HepG2 (cell line): ENCODE data around the gene NSL1. TPM values are rescaled to one million over a fixed set of nuclear protein-coding genes. Genes with fewer than 3 reads are reported as not detected.
A peak's percentile ranks its signal among the peaks of the same experiment; 100 is the strongest.
"Not testable (repeated sequence)": the region's sequence is repeated elsewhere in the genome, so short reads cannot be mapped to it uniquely, and the experiment has no call there.

Experiments
- ATAC-seq: fragments of 200-7000 bp; cut with Tn5 transposase; 3 replicates; pipeline ENCODE4 v1.9.1; 2020; ENCODE audit warnings: mild to moderate bottlenecking, moderate library complexity
- BruUV-seq: library from RNA; stranded (reverse); fragments of 400-500 nt; replicated peaks from 2 replicates; lab custom pipeline; 2021; lab: Mats Ljungman, UMichigan
- CTCF ChIA-PET: fragments of 300-600 bp; formaldehyde crosslinking; extraction: SDS; loops from one replicate; lab custom pipeline; 2021; ENCODE audit warnings: low total read pairs, inconsistent platforms, low intra/inter-chr PET ratio; lab: Yijun Ruan, JAX
- POLR2A ChIA-PET: fragments of 350-600 bp; sonication (Branson Sonifier 250); formaldehyde crosslinking; loops from one replicate; lab custom pipeline; 2020; ENCODE audit warnings: antibody characterized with exemption, inconsistent platforms; lab: Yijun Ruan, JAX
- DNase-seq: peaks from one replicate; pipeline ENCODE4 v3.0.0-alpha.2; 2015; ENCODE audit warnings: low spot score
- FAIRE-seq: peaks from 3 replicates; lab custom pipeline; 2011; peaks lifted over from hg19 to GRCh38; lab: Jason Lieb, UNC
- H2AFZ ChIP-seq: one replicate; pipeline ENCODE4 v1.6.1; 2011; ENCODE audit warnings: low read length, inconsistent platforms
- H3K27ac ChIP-seq: fragments of 300-600 bp; 3 replicates; pipeline ENCODE4 v1.8.0; 2011; ENCODE audit warnings: mixed run types, mild to moderate bottlenecking, mixed read lengths, low read length, inconsistent platforms; ENCODE audit not compliant: insufficient read depth; ENCODE audit errors: extremely low read length
- H3K27me3 ChIP-seq, 2 experiments: fragments of 200-600 bp in 1 of 2; 2 replicates in 1 of 2; 3 replicates in 1 of 2; pipeline versions ENCODE4 v1.6.0 to v1.8.0; 2011; ENCODE audit warnings: low read length in 2 of 2, mild to moderate bottlenecking in 2 of 2, moderate library complexity in 2 of 2, inconsistent platforms in 1 of 2; ENCODE audit not compliant: insufficient read depth in 2 of 2, control insufficient read depth in 1 of 2
- H3K36me3 ChIP-seq, 2 experiments: fragments of 200-600 bp in 1 of 2; replicated peaks in 1 of 2; 2 replicates in 1 of 2; 3 replicates in 1 of 2; pipeline versions ENCODE4 v1.5.1 to v1.8.0; 2011; ENCODE audit warnings: low read length in 2 of 2, inconsistent platforms in 1 of 2; ENCODE audit not compliant: insufficient read depth in 2 of 2, control insufficient read depth in 1 of 2
- H3K4me1 ChIP-seq: 2 replicates; pipeline ENCODE4 v1.5.1; 2012; ENCODE audit warnings: low read length, inconsistent platforms; ENCODE audit not compliant: insufficient read depth
- H3K4me2 ChIP-seq: 2 replicates; pipeline ENCODE4 v1.6.0; 2011; ENCODE audit warnings: low read depth, low read length, inconsistent platforms
- H3K4me3 ChIP-seq, 3 experiments: fragments of 200-600 bp in 1 of 3; sonication (generic), shearing (Covaris generic) in 1 of 3; replicated peaks in 1 of 3; 2 replicates each; pipeline ENCODE4 v1.5.1; 2011 to 2016; ENCODE audit warnings: low read length in 3 of 3, inconsistent platforms in 2 of 3, low read depth in 2 of 3, mild to moderate bottlenecking in 2 of 3, control low read depth in 1 of 3, mixed read lengths in 1 of 3; ENCODE audit not compliant: insufficient read depth in 1 of 3
- H3K79me2 ChIP-seq: one replicate; pipeline ENCODE4 v1.6.1; 2011; ENCODE audit warnings: low read length, inconsistent platforms; ENCODE audit not compliant: insufficient read depth
- H3K9ac ChIP-seq: 2 replicates; pipeline ENCODE4 v1.6.0; 2011; ENCODE audit warnings: mild to moderate bottlenecking, low read depth, low read length, inconsistent platforms; ENCODE audit not compliant: insufficient read depth
- H3K9me3 ChIP-seq: 2 replicates; pipeline ENCODE4 v1.5.1; 2012; ENCODE audit warnings: mild to moderate bottlenecking, low read length
- H4K20me1 ChIP-seq: 2 replicates; pipeline ENCODE4 v1.6.0; 2011; ENCODE audit warnings: inconsistent platforms, mild to moderate bottlenecking, low read length, moderate library complexity; ENCODE audit not compliant: insufficient read depth
- ZNF121 ChIP-seq: sonication (generic); formaldehyde crosslinking; IDR thresholded peaks from 2 replicates; pipeline ENCODE4 v1.5.0; 2020; ENCODE audit warnings: mild to moderate bottlenecking, missing genetic modification reagents
- ZNF44 ChIP-seq: sonication (generic); formaldehyde crosslinking; IDR thresholded peaks from 2 replicates; pipeline ENCODE4 v1.5.1; 2020; ENCODE audit warnings: mild to moderate bottlenecking, missing genetic modification reagents
- WGBS: methylation state at CpG from one replicate; pipeline ENCODE4 v1.1.6; 2017; ENCODE audit warnings: low lambda C conversion rate; 5-methylcytosine and 5-hydroxymethylcytosine counted together
- in situ Hi-C: cut with HindIII; loops from 2 replicates; pipeline ENCODE4 v1.10.0; 2017; ENCODE audit warnings: low pct_unique_long_range_greater_than_20kb; ENCODE audit not compliant: extremely low pct_ligation_motif_present
- intact Hi-C: fragments of 100-400 bp; cut with micrococcal nuclease; formaldehyde crosslinking; loops from one replicate; pipeline ENCODE4 v1.10.0; 2022; ENCODE audit not compliant: unreplicated experiment
- polyA plus RNA-seq, 8 experiments: library from polyadenylated mRNA; depleted of rRNA in 3 of 8; stranded (reverse) in 7 of 8; unstranded in 1 of 8; fragments of >200 nt; fragmentation: Illumina TruSeq in 4 of 8; extraction: Trizol in 4 of 8; gene quantifications; 2 replicates each; pipeline versions ENCODE4 v1.2.1 to v1.2.3, GENCODE V29; 2011 to 2016; ENCODE audit warnings: low read depth in 4 of 8, missing spikeins in 1 of 8, mixed read lengths in 1 of 8; ENCODE audit not compliant: insufficient read depth in 1 of 8
- total RNA-seq, 5 experiments: library from RNA; depleted of rRNA; stranded (reverse); fragments of >200 nt; fragmentation: Illumina TruSeq; extraction: Trizol; gene quantifications; 2 replicates each; pipeline ENCODE4 v1.2.3, GENCODE V29; 2016; ENCODE audit warnings: low read depth in 1 of 5
- TF ChIP-seq, protein P1 (sequence below): sonication (generic); formaldehyde crosslinking; IDR thresholded peaks from 2 replicates; pipeline ENCODE4 v1.5.1; 2020; ENCODE audit warnings: missing genetic modification reagents, mild to moderate bottlenecking, borderline replicate concordance
- TF ChIP-seq, protein P2 (sequence below): sonication (generic); formaldehyde crosslinking; IDR thresholded peaks from 2 replicates; pipeline ENCODE4 v1.4.0; 2020; ENCODE audit warnings: missing genetic modification reagents

The NSL1 gene
- total and polyA plus RNA-seq, 2 of the 13 experiments (the other 11 are each of a cell fraction or from before 2014, with no cell fraction given) = 34.5 to 77.4 TPM

DNA sequence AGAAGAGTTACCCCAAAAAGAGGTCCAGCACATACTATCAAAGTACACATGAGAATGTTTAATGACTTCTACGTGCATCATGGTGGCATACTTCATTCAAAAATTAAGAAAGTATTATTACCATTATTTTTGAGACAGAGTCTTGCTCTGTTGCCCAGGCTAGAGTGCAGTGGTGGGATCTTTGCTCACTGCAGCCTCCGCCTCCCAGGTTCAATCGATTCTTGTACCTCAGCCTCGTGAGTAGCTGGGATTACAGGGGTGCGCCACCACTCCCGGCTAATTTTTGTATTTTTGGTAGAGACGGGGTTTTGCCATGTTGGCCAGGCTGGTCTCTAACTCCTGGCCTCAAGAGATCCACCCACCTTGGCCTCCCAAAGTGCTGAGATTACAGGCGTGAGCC lies 79.6 kb downstream of the NSL1 start:
- H3K27ac ChIP-seq, H3K9ac ChIP-seq, BruUV-seq, H3K4me3 ChIP-seq, H2AFZ ChIP-seq, in situ Hi-C loops, H3K9me3 ChIP-seq, H3K36me3 ChIP-seq, DNase-seq, H4K20me1 ChIP-seq, CTCF ChIA-PET, H3K4me1 ChIP-seq, H3K4me2 ChIP-seq, POLR2A ChIA-PET, intact Hi-C loops, FAIRE-seq, H3K79me2 ChIP-seq, ATAC-seq: not testable (repeated sequence)
- H3K27me3 ChIP-seq = peaks cover 0 to 20% of the 10 kb centered on the region in 2 experiments; a peak in 2 of 5 replicates
- peak; percentile 32; the same call in 1 of the 2 replicates for TF ChIP-seq ZNF121
- WGBS = 53% methylated on average over 8 of the region's 8 CpGs

DNA sequence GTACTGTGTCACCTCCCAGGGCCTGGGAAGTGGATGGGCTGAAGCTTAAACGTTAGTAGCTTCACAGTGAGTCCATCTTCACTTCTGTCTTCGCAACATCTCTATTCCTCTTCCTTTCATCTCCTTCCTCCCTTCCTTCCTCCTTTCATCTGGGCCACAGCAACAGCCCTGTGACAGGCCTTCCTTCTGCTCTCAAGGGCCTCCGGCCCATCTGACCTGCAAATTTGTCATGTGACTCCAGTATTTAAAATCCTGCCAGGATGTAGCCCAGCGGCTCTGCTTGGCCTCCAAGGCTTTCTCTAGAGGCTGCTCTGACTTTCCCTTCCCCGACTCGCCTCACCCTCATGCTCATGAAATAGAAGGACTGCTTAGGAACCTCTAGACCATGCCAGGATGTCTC lies 81.0 kb downstream of the NSL1 start:
- no peak overlapping the region for H3K27ac ChIP-seq
- ChIA-PET POLR2A (no interaction called here), CTCF (no interaction called here)
- intact Hi-C loops = no loop called here
- no peak overlapping the region for H3K4me3 ChIP-seq
- no peaks in the 10 kb centered on the region; a peak in 1 of 5 replicates for H3K36me3 ChIP-seq
- peaks cover 0 to 19% of the 10 kb centered on the region in 2 experiments; a peak in 2 of 5 replicates for H3K27me3 ChIP-seq
- H3K9me3 ChIP-seq = no peaks in the 10 kb centered on the region
- H4K20me1 ChIP-seq = no peaks in the 10 kb centered on the region
- in situ Hi-C loops = no loop called here
- H3K79me2 ChIP-seq = no peaks in the 10 kb centered on the region
- no peak overlapping the region for H3K4me2 ChIP-seq
- BruUV-seq = no TSS peak
- H3K9ac ChIP-seq = no peak overlapping the region
- no peak for DNase-seq
- no peaks in the 10 kb centered on the region for H3K4me1 ChIP-seq
- no peak for FAIRE-seq
- ATAC-seq = no peak
- TF ChIP-seq, protein P1, sequence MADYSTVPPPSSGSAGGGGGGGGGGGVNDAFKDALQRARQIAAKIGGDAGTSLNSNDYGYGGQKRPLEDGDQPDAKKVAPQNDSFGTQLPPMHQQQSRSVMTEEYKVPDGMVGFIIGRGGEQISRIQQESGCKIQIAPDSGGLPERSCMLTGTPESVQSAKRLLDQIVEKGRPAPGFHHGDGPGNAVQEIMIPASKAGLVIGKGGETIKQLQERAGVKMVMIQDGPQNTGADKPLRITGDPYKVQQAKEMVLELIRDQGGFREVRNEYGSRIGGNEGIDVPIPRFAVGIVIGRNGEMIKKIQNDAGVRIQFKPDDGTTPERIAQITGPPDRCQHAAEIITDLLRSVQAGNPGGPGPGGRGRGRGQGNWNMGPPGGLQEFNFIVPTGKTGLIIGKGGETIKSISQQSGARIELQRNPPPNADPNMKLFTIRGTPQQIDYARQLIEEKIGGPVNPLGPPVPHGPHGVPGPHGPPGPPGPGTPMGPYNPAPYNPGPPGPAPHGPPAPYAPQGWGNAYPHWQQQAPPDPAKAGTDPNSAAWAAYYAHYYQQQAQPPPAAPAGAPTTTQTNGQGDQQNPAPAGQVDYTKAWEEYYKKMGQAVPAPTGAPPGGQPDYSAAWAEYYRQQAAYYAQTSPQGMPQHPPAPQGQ = no peak
- TF ChIP-seq ZNF44 (CRISPR knock-in tag) = no peak
- TF ChIP-seq, protein P2, sequence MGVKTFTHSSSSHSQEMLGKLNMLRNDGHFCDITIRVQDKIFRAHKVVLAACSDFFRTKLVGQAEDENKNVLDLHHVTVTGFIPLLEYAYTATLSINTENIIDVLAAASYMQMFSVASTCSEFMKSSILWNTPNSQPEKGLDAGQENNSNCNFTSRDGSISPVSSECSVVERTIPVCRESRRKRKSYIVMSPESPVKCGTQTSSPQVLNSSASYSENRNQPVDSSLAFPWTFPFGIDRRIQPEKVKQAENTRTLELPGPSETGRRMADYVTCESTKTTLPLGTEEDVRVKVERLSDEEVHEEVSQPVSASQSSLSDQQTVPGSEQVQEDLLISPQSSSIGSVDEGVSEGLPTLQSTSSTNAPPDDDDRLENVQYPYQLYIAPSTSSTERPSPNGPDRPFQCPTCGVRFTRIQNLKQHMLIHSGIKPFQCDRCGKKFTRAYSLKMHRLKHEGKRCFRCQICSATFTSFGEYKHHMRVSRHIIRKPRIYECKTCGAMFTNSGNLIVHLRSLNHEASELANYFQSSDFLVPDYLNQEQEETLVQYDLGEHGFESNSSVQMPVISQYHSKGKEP (CRISPR knock-in tag) = no peak
- 28% methylated on average over 6 of the region's 6 CpGs for WGBS
- H2AFZ ChIP-seq = no peak overlapping the region
